ENCODE results near the gene GALE.
"Not testable (repeated sequence)": the region's sequence is repeated elsewhere in the genome, so short reads cannot be mapped to it uniquely, and the experiment has no call there.

Gene GALE

DNA sequence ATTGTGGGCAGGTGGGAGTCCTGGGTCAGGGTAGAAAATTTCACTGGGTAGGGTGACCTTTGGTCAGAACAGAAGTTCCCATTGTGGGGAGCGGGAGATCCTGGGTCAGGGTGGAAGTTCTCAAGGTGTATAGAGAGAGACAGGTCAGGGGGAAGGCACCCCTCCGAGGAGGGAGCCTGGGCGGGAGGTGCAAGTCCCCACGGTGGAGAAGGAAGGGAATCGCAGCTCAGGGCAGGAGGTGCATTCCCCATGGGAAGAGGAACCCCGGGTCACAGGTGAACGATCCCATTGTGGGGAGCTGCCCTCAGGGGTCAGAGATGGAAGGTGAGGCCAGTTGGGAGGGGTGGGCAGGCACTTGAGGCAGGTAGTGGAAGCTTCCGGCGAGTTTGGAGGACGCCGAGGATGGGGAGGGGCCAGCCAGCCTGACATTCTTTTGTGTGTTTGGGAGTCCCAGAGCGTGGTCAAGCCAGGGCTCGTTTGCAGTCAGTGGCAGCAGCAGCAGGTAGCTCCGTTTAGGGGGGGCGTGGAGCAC lies 9.0 kb downstream of the GALE start:
- DNase-seq = no peak

DNA sequence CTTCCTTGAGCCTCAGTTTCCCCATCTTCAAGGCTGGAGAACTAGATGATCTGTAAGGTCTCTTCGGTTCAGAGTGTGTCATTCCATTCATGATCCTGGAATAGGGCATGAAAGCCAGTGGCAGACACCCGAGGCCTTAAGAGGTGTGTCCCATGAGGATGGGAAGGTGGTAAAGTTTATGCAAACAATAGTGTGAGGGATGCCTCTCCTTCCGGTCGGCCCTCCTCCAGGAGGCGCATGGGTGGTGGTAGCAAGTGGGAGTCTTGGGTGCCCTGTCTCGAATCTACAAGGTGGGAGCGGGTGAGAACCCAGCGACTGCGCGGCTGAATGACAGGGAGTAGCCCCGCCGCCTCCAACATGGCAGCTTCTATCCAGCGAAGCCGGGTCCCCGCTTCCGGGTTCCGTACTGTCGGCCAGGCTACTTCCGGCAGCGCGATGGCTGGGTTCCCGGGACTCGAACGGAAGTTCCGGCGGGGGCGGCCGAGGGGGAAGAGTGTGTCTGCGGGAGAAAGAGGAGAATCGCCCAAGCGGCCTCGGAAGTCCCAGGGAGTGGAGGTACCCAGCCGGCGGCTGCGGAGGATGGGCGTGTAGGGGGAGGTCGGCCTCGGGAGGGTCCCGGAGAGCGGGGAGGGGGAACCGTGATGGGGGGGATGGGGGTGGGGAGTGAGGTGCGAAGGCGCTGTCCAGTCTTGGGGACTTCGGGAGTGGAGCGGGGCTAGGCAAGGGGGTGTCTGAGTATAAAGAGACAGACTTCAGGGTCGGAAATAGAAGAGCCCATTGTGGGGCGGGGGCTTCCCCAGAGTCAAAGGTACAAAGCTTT lies 9.6 kb downstream of the GALE start, which contains the start of gene LYPLA2:
Gene LYPLA2, plus strand, starts transcription at position 450 of the 820 bp plus-strand sequence. CDS start 1,538 bp downstream, outside the sequence.
- peak; percentile 74 for DNase-seq

DNA sequence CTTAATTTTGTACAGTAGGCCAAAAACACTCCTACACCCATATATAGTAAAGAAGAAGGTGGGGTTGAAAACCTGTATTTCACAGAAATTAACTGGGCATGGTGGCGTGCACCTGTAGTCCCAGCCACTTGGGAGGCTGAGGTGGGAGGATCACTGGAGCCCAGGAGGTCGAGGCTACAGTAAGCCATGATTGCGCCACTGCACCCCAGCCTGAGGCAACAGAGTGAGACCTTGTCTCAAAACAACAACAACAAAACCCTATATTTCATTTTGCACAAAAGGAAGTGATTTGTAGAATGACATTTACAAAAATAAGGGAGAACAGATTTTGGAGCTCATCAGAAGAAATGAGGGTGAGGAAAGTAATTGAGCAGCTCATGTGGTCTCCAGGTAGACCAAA lies 11.9 kb downstream of the GALE start:
- DNase-seq = no peak

DNA sequence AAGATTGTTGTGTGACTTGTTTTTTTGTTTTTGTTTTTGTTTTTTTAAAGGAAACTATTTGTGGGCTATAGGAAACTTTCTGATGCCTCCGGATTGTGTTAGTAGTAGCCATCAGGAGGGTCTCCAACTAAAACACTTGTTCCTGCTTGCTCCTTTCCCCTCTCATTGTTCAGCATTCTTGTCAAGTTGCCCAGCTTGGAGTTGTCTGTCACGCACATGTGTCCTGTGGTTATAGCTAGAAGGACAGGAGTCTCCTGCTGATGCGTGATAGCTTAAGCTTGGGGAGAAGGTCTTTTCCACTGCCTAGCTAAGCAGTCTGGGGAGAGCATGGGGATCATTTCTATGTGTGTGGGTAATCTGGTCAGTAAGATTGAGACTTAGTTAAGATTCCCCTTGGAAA lies 12.9 kb downstream of the GALE start:
- no peak for DNase-seq

DNA sequence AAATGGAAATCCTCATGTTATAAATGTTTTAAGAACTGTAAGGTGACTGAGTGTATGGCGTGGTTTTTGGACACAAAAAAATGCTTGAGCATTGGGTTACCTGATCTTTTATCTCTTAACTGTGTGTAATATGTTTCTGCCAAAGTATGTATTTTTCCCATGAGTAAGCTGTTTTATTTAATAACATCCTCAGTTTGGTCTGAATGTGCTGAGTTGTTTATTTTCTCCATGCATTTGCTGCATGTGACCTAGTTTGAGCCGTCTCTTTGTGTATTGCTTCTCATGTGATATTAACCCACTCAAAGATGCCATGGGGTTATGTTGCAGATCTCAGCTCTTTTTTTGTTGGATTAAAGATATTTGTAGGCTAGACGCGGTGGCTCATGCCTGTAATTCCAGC lies 15.7 kb downstream of the GALE start:
- no peak for DNase-seq

DNA sequence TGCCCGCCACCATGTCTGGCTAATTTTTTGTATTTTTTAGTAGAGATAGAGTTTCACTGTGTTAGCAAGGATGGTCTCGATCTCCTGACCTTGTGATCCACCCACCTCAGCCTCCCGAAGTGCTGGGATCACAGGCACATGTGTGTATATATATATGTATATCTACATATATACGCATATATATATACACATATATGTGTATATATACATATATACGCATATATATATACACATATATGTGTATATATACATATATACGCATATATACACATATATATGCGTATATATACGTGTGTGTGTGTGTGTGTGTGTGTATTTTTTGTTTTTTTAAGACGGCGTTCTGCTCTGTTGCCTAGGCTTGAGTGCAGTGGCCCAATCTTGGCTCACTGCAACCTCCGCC lies 17.4 kb downstream of the GALE start:
- not testable (repeated sequence) for DNase-seq

DNA sequence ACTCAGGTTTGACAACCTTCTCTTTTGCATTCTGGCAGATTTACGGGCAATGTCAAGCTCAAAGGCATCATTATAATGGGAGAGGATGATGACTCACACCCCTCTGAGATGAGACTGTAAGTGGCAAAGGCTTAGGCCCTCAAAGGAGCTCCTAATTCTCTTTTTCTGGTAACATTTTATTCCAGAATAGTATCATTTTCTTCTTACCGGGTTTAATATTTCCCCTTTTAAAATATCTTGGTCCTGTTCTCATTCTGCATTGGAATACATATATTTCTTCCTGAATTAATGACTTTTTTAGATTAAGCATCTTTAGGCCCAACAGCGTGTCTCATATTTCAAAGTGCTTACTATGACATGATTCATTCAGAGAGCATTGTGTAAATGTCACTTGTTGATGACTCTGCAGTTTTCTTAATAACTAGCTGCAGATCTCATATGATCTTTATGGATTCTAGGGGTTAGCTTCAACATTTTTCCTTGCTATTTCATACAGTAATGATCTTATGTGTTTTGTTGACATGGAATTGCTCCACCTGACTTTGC lies 20.7 kb downstream of the GALE start:
- no peak for DNase-seq

DNA sequence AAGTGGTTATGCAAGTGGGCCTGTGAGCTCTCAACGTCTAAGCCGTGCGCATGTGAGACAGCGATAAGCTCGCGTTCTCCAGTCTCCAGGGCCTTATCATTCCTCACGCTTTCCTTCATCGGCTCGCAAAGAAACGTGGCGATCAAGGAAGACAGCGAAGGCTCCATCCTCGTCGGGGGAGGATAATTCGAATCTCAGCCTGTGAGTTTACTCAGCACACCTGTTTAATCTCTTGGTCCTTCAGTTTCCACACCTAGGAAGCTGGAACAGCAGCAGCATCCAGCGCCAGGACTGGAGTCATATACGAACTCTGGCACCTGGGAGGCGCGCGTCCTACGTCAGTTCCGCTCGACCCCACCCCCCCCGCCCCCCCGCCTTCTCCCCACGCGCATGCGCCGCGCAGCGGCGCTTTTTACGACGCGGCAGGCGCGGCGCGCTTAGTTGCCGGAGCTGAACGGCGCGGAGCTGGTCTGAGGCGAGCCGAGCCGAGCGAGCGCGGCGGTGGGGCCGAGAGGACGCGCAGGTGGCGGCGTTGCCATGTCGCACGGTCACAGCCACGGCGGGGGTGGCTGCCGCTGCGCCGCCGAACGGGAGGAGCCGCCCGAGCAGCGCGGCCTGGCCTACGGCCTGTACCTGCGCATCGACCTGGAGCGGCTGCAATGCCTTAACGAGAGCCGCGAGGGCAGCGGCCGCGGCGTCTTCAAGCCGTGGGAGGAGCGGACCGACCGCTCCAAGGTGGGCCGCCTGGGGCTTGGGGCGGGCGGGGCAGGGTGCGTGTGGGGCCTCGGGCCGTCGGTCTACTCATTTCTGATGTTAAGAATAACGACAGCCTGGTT lies 22.4 kb downstream of the GALE start, which contains the start of gene PITHD1:
Gene PITHD1, plus strand, starts transcription at position 440 of the 836 bp plus-strand sequence. Its CDS starts 98 bp downstream, at position 538.
- peak; percentile 73 for DNase-seq

DNA sequence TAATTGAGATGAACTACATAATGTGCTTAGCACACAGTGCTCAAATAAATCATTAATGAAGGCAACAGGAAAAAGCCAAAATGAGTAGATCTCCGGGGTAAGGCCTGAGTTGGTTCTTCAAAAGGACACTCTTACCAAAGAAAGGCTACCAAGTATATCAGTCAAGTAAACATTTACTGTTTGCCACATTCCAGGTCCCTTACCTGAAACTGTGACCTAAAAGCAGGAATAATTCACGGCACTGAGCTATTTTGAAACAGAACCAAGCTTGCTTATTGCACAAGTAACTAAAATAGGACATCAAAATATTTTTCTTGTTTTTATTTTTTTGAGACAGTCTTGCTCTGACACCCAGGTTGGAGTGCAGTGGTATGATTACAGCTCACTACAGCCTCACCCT lies 24.3 kb downstream of the GALE start:
- DNase-seq = no peak

DNA sequence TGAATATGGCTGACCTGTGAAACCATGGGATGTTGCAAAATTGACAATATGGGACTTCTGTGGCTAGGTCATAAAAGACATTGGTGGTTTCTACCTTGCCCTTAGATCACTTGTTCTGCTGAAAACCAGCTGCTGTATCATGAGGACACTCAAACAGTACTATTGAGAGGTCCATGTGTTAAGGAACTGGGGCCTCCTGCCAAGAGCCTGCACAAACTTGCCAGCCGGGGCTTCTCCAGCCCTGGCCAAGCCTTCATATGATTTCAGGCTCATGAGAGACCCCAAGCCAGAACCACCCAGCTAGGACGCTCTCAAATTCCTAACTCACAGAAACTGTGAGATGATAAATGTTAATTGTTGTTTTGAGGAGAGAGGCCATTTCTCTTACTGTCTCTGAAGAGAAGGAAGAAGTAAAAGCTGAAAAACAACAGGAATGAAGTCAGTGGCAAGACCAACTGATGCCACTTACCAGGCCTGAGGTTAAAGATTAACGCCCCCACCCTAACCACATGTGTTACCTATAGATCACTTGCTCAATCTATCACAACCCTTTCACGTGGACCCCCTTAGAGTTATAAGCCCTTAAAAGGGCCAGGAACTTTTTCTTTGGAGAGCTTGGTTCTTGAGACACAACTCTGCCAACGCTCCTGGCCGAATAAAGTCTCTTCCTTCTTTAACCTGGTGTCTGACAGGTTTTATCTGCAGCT lies 26.2 kb downstream of the GALE start:
- DNase-seq = no peak

DNA sequence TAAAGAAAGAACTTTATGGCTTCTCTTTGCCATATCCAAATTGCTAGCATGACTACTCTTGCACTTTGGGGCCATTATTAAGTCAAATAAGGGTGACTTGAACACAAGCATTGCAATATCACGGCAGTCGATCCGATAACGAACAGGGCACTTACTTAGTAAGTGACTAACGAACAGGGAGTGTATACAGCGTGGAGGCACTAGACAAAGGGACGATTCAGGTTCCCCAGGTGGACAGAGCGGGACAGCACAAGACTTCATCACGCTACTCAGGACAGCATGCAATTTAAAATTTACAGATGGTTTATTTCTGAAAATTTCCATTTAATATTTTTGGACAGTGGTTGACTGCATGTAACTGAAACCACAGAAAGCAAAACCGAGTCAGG lies 27.7 kb downstream of the GALE start:
- no peak for DNase-seq

DNA sequence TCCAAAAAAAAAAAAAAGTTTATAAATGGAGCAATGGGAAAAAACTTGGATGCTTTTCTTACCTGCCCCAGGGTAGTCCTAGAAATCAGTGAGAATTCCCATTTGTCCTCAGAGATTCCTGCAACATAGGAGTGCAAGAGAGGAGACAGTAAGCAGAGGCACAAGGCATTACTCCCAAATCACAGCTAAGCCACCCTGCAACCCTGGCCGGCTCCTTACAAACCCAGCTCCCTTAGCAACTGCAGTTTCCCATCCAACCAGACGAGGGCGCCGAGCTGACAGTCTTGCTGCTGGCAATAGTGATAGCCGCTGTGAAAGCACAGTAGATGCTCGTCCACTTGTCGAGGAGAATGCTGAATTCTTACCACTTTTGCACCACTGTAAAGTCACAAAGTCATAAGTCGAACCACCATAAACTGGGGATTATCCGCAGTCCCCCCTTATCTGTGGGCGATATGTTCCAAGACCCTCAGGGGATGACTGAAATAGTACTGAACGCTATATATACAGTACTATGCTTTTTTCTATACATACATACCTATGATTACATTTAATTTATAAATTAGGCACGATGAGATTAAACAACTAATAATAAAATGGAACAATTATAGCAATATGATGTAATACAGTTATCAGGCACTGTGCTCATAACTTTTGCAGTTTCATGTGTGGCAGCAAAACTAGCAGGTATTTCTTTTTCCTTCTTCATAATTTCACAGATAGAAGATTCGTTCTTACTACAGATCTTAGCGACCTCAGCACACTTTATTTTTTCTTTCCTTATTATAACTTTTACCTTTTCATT lies 28.3 kb downstream of the GALE start:
- DNase-seq = no peak

DNA sequence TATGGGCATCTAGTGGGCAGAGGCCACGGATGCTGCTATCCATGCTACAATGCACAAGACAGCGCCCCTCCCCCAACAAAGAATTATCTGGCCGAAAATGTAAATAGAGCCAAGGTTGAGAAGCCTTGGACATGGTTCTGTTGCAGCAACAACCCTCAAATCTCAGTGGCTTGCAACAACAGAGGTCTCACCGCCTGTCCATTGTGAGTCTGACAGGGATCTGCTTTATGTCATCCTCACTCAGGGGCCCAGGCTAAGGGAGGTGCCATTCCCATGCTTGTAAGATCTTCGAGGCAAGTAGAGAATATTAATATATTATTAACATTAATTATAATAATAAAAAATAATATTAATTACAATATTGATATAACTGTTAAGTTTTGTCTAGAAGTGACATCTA lies 31.8 kb downstream of the GALE start:
- DNase-seq = no peak

DNA sequence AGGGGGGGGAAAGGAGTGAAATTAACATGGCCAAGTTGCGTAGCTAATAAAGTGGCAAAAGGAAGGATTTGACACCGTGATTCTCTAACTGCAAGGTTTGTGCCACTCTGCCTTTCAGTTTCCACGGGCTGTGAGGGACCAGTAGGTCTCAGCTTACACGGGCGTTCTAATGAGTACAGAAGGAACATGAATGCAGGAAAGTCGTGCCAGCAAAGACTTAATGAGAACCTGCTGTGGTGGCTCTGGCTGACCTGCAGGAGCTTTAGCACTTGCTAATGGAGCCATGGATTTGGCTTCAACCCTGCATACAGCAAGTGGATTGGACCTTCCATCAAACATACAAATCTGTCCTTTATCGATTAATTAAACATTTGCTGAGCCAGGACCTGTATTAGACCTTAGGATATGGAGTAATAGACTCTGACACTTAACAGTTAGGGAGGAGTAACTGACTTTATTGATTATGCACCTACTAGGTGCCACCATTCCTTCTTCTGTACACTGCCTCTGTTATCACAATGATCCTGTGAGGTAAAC lies 37.4 kb downstream of the GALE start:
- DNase-seq = no peak

DNA sequence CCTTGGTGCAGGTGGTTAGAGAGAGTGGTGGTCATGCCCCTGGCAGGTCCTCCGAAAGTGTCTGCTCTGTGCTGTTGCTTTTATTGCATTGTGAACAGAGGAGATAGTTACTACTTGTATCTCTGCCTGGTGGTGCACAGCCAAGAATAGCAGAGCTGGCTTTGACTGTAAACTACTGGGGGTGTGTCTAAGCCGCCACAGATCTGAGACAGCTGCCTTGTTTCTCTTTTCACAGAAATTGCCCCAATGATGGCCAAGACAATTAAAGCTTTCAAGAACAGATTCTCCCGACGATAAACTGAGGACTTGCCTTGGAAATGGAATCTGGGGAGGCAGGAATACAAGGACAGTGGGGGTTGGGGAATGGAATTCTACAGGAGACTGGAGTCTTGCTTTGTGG lies 41.3 kb downstream of the GALE start:
- no peak for DNase-seq

DNA sequence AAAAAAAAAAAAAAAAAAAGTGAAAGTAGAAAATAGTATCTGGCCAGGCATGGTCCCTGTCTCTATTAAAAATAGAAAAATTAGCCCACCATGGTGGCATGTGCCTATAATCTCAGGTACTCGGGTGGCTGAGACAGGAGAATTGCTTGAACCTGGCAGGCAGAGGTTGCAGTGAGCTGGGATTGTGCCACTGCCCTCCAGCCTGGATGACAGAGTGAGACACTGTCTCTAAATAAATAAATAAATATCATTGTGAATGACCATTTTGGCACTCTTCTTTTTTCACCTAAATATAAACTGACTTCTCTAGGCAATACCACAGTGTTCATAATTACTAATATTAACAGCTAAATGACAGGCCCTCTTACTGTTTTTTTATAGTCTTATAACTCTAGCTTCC lies 42.7 kb downstream of the GALE start:
- DNase-seq = no peak

DNA sequence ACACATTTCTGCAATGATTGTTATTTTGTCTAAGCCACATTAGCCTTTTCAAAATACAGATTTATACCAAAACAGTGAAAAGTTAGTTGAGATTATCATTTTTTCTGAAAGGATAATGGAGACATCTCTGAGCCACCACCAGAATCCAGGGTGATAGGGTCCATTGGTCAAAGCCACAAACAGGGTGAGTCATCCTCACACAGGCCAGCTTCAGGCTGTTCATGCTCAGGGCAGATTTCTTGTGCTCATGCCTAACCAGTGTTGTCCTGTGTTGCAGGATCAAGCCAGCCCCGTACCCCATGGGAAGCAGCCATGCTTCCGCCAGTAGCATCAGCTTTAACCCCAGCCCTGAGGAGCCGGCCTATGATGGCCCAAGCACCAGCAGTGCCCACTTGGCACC lies 43.9 kb downstream of the GALE start:
- DNase-seq = no peak

DNA sequence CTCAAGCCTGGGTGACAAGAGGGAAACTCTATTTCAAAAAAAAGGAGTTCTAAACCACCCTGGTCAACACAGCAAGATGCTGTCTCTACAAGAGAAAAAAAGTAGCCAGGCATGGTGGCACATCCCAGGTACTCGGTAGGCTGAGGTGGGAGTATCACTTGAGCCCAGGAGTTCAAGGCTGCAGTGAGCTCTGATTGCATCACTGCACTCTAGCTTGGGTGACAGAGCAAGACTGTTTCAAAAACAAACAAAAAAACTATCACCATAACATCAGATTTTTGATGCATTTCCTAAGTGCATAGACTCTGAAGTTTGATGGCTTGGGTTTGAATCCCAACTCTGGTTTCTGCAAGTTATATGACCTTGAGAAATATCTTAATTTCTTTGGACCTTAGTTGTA lies 47.6 kb downstream of the GALE start:
- DNase-seq = no peak

DNA sequence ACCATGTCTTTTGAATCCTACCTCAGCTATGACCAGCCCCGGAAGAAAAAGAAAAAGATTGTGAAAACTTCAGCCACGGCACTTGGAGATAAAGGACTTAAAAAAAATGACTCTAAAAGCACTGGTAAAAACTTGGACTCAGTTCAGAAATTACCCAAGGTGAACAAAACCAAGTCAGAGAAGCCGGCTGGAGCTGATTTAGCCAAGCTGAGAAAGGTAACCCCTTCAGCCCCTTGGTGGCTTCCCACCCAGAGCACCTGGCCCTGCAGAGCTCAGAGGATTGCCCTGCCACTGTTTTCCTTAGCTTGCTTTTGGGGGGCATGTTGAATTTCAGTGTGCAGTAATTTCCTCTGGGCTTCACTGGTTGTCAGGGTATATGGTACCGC lies 48.7 kb downstream of the GALE start:
- no peak for DNase-seq

DNA sequence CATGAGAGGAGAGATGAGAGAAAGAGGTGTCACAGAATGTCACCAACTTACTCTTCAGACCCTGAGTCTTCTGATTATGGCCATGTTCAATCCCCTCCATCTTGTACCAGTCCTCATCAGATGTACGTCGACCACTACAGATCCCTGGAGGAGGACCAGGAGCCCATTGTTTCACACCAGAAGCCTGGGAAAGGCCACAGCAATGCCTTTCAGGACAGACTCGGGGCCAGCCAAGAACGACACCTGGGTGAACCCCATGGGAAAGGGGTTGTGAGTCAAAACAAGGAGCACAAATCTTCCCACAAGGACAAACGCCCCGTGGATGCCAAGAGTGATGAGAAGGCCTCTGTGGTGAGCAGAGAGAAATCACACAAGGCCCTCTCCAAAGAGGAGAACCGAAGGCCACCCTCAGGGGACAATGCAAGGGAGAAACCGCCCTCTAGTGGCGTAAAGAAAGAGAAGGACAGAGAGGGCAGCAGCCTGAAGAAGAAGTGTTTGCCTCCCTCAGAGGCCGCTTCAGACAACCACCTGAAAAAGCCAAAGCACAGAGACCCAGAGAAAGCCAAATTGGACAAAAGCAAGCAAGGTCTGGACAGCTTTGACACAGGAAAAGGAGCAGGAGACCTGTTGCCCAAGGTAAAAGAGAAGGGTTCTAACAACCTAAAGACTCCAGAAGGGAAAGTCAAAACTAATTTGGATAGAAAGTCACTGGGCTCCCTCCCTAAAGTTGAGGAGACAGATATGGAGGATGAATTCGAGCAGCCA lies 49.3 kb downstream of the GALE start:
- no peak for DNase-seq

DNA sequence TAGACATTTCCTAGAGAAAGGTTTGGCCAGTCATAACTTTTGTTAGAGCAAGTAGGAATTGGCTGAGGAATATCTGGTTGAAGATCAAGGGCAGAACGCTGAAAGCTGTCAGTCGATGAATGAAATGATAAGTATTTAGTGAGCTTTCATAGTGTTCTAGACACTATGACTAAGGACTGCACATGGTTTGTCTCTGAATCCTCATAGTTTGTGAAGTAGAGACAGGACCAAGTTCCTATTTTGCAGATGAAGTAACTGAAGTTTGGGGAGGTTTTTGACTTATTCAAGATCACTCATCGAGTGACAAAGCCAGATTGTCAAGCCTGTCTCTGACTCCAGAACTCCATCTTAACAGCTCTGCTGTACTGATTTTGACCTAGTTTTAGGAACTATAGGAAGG lies 52.5 kb downstream of the GALE start:
- no peak for DNase-seq

Measured in activated gamma-delta T cell (primary cell).